Esophagus (tissue), 2 donors: ENCODE measurements around the gene KCNAB3. TPM values are rescaled to one million over a fixed set of nuclear protein-coding genes. Genes with fewer than 3 reads are reported as not detected.

Experiments used
- H3K27ac ChIP-seq, 2 donors: one replicate each; pipeline ENCODE4 v1.5.1; 2013; ENCODE audit warnings: low read depth in 2 of 2, mild to moderate bottlenecking in 2 of 2, inconsistent platforms in 1 of 2, low read length in 1 of 2, moderate library complexity in 1 of 2
- H3K27me3 ChIP-seq, 2 donors: one replicate each; pipeline ENCODE4 v1.6.1; 2013; ENCODE audit warnings: low read length in 2 of 2, control low read depth in 1 of 2, mild to moderate bottlenecking in 1 of 2; ENCODE audit not compliant: insufficient read depth in 2 of 2, control insufficient read depth in 1 of 2
- H3K36me3 ChIP-seq, 2 donors: one replicate each; pipeline ENCODE4 v1.6.1; 2013; ENCODE audit warnings: low read length in 1 of 2; ENCODE audit not compliant: control insufficient read depth in 2 of 2, insufficient read depth in 2 of 2
- H3K4me1 ChIP-seq, 2 donors: one replicate each; pipeline ENCODE4 v1.6.1; 2013; ENCODE audit warnings: low read length in 1 of 2; ENCODE audit not compliant: control insufficient read depth in 2 of 2, insufficient read depth in 2 of 2
- H3K4me3 ChIP-seq, 2 donors: one replicate each; pipeline ENCODE4 v1.5.1; 2013; ENCODE audit warnings: low read length in 2 of 2, mild to moderate bottlenecking in 2 of 2, low read depth in 1 of 2, moderate library complexity in 1 of 2
- H3K9me3 ChIP-seq, 2 donors: one replicate each; pipeline ENCODE4 v1.6.1; 2013; ENCODE audit warnings: mild to moderate bottlenecking in 2 of 2, low read depth in 1 of 2, low read length in 1 of 2, moderate library complexity in 1 of 2; ENCODE audit not compliant: control insufficient read depth in 2 of 2, insufficient read depth in 1 of 2
- WGBS, 2 donors: extraction: QIAGEN DNeasy Blood & Tissue Kit; methylation state at CpG; one replicate each; pipeline ENCODE4 v1.1.7; 2013; 5-methylcytosine and 5-hydroxymethylcytosine counted together
- polyA plus RNA-seq, 2 donors: library from polyadenylated mRNA; stranded (reverse); fragments of 200-250 nt; gene quantifications; one replicate each; pipeline ENCODE4 v1.2.3, GENCODE V29; 2013
- donor health status: healthy with polysubstance abuse.
- donor health status: Bipolar disorder and iron deficiency.

Gene KCNAB3
- polyA plus RNA-seq, 2 donors = 1.3 to 2.3 TPM

DNA sequence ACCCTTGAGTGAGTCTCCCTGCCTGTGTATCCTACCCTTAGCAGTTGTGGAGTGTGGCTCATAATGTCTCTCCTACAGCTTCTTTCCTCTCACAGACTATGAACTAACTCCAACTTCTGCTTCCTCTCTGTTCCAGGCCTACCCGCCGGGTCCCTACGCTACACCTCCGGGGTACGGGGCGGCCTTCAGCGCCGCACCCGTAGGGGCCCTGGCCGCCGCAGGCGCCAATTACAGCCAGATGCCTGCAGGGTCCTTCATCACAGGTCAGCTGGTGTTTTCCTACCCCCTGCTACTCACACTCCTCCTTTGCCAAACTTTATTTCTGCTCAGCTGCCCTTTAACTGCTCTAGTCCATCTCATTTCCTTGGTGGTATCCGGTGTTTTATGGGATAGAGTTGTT lies 18.9 kb downstream of the KCNAB3 start:
- Histone ChIP-seq H3K9me3 (no peaks in the 10 kb centered on the region), H3K4me1 (peaks cover 0 to 5% of the 10 kb centered on the region in 2 donors), H3K27me3 (no peaks in the 10 kb centered on the region), H3K27ac (no peak overlapping the region), H3K36me3 (peaks cover 11 to 46% of the 10 kb centered on the region in 2 donors), H3K4me3 (no peak overlapping the region)
- WGBS, 2 donors = 87 to 92% methylated on average over 13 of the region's 13 CpGs

DNA sequence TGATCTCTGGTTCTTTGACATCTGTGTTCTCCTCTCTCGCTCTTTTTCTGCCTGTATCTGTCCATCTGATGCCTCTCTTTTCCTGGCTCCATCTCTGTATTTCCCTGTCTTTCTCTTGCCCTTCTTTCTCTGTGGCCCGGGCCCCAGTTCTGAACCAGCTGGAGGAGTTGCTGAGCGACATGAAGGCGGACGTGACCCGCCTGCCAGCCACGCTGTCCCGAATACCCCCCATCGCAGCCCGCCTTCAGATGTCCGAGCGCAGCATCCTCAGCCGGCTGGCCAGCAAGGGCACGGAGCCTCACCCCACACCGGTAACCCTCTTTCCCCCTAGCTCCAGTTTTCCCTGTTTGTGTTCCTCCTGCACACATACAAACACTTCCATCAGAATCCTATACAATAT lies 19.4 kb downstream of the KCNAB3 start:
- WGBS, 2 donors = 92 to 97% methylated on average over 13 to 15 of the region's 15 CpGs
- Histone ChIP-seq H3K4me3 (no peak overlapping the region), H3K9me3 (no peaks in the 10 kb centered on the region), H3K27me3 (no peaks in the 10 kb centered on the region), H3K4me1 (peaks cover 0 to 3% of the 10 kb centered on the region in 2 donors), H3K27ac (no peak overlapping the region), H3K36me3 (peaks cover 11 to 50% of the 10 kb centered on the region in 2 donors)

- 91% methylated on average over 20 to 29 of the region's 29 CpGs for WGBS, 2 donors
Observed at GRCh38 chr17:7909089-7909488, 20.6 kb downstream of the KCNAB3 start.

DNA sequence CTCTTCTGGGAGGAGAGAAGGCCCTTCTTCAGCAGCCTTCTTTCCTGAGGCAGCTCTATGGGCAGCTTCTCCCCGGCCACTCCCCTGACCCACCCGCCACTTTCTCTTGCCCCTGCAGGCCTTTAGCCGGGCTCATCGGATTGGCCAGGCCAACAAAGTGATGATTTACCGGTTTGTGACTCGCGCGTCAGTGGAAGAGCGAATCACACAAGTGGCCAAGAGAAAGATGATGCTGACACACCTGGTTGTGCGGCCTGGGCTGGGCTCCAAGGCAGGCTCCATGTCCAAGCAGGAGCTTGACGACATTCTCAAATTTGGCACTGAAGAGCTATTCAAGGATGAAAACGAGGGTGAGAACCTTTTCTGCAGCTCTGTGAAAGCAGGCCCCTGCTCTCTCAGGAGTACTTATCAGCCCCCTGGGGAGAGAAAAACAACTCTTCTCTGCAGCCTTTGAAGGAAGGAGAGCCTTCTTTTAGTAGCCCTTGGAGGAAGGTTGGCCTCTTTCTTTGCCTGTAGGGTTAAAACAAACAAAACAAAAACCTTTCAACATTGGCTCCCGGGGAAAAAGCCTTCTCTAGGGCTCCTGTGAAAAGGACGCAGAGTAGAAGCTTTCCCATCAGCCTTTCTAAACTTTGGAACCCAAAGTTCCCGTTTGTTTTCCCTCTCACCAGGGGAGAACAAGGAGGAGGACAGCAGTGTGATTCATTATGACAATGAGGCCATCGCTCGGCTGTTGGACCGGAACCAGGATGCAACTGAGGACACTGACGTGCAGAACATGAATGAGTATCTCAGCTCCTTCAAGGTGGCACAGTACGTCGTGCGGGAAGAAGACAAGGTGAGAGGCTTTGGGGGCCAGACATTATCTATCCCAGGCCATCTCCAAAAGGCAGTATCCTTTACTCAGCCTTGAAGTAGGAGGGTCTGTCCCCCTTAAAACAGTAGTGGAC lies 26.2 kb downstream of the KCNAB3 start:
- Histone ChIP-seq H3K4me1 (no peaks in the 10 kb centered on the region), H3K4me3 (no peak overlapping the region), H3K36me3 (peaks cover 30 to 68% of the 10 kb centered on the region in 2 donors), H3K9me3 (no peaks in the 10 kb centered on the region), H3K27me3 (no peaks in the 10 kb centered on the region), H3K27ac (no peak overlapping the region)
- 62 to 71% methylated on average over 22 of the region's 22 CpGs for WGBS, 2 donors

More at GRCh38 chr17:7909089-7909488, 20.6 kb downstream of the KCNAB3 start:
- H3K27me3 ChIP-seq = no peaks in the 10 kb centered on the region
- H3K27ac ChIP-seq = no peak overlapping the region
- H3K4me3 ChIP-seq = no peak overlapping the region
- H3K9me3 ChIP-seq = no peaks in the 10 kb centered on the region
- no peaks in the 10 kb centered on the region for H3K4me1 ChIP-seq
- H3K36me3 ChIP-seq = peaks cover 13 to 59% of the 10 kb centered on the region in 2 donors

GRCh38 chr17:7897773-7898172 lies 31.9 kb downstream of the KCNAB3 start:
- no peak overlapping the region for H3K27ac ChIP-seq
- peaks cover 14 to 51% of the 10 kb centered on the region in 2 donors for H3K36me3 ChIP-seq
- no peaks in the 10 kb centered on the region for H3K4me1 ChIP-seq
- H3K4me3 ChIP-seq = no peak overlapping the region
- H3K27me3 ChIP-seq = no peaks in the 10 kb centered on the region
- WGBS, 2 donors = 42 to 49% methylated on average over 6 of the region's 6 CpGs
- no peaks in the 10 kb centered on the region for H3K9me3 ChIP-seq

- Histone ChIP-seq H3K27ac (no peak overlapping the region), H3K4me1 (no peaks in the 10 kb centered on the region), H3K27me3 (no peaks in the 10 kb centered on the region), H3K36me3 (peaks cover 14 to 49% of the 10 kb centered on the region in 2 donors), H3K4me3 (no peak overlapping the region), H3K9me3 (no peaks in the 10 kb centered on the region)
- WGBS, 2 donors = 83 to 86% methylated on average over 13 of the region's 13 CpGs
Observed at GRCh38 chr17:7897090-7897489, 32.6 kb downstream of the KCNAB3 start.

DNA sequence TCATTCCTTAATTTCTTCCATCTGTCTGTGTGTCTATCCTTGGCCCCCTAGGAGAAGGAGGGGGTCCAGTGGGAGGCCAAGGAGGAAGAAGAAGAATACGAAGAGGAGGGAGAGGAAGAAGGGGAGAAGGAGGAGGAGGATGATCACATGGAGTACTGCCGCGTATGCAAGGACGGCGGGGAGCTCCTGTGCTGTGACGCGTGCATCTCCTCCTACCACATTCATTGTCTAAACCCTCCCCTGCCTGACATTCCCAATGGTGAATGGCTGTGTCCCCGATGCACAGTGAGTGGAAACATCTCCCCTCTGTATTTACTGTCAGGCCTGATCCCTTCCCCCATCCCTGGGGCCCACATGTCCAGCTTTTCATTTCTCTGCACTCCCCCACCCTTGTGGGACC lies 34.8 kb downstream of the KCNAB3 start:
- Histone ChIP-seq H3K4me3 (no peak overlapping the region), H3K27me3 (no peaks in the 10 kb centered on the region), H3K27ac (no peak overlapping the region), H3K4me1 (peaks cover 0 to under 1% of the 10 kb centered on the region in 2 donors), H3K36me3 (peaks cover 9 to 44% of the 10 kb centered on the region in 2 donors), H3K9me3 (no peaks in the 10 kb centered on the region)
- 85 to 86% methylated on average over 8 of the region's 8 CpGs for WGBS, 2 donors

- Histone ChIP-seq H3K36me3 (peaks cover 7 to 39% of the 10 kb centered on the region in 2 donors), H3K27ac (no peak overlapping the region), H3K4me1 (peaks cover 4 to 6% of the 10 kb centered on the region in 2 donors), H3K4me3 (no peak overlapping the region), H3K27me3 (no peaks in the 10 kb centered on the region), H3K9me3 (no peaks in the 10 kb centered on the region)
- 87 to 90% methylated on average over 8 to 9 of the region's 9 CpGs for WGBS, 2 donors
Observed at GRCh38 chr17:7894226-7894625, 35.4 kb downstream of the KCNAB3 start.

GRCh38 chr17:7893187-7893880 lies 36.3 kb downstream of the KCNAB3 start:
- peaks cover 9 to 14% of the 10 kb centered on the region in 2 donors for H3K4me1 ChIP-seq
- H3K27me3 ChIP-seq = no peaks in the 10 kb centered on the region
- 79 to 83% methylated on average over 15 of the region's 15 CpGs for WGBS, 2 donors
- no peaks in the 10 kb centered on the region for H3K9me3 ChIP-seq
- H3K36me3 ChIP-seq = peaks cover 7 to 31% of the 10 kb centered on the region in 2 donors
- no peak overlapping the region for H3K27ac ChIP-seq
- H3K4me3 ChIP-seq = no peak overlapping the region
